Testis (tissue), 2 donors: Measurements from ENCODE around the gene MYOG.

Experiments used
- POLR2A ChIP-seq: fragments of 450-650 bp; IDR thresholded peaks from one replicate; pipeline ENCODE4 v1.6.1; 2017; ENCODE audit warnings: antibody characterized with exemption, mild to moderate bottlenecking, moderate library complexity
- TF ChIP-seq, protein P1 (sequence below), 3 experiments: fragments of 450-650 bp in 2 of 3; fragments of 200-600 bp in 1 of 3; sonication (generic) in 1 of 3; IDR thresholded peaks; one replicate each; pipeline ENCODE4 v1.5.1; 2016 to 2019; ENCODE audit warnings: antibody characterized with exemption in 3 of 3, mild to moderate bottlenecking in 2 of 3, moderate library complexity in 1 of 3

DNA sequence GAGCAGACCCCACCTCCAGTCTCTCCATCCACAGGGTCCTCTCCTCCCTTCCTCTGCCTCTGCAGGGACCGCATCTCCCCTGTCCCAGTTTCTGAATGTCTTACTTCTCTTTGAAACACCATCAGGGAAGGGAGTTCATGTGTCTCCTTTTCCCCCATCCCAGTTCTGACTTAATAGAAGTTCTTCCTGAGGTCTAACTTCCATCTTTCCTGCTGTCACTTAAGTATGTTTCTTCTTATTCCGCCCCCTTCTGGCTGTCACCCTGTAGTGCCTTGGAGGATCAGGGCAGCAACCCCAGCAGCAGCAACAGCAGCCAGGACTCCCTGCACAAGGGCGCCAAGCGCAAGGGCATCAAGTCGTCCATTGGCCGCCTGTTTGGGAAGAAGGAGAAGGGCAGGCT, 29.3 kb downstream of the MYOG start:
- TF ChIP-seq, protein P1, sequence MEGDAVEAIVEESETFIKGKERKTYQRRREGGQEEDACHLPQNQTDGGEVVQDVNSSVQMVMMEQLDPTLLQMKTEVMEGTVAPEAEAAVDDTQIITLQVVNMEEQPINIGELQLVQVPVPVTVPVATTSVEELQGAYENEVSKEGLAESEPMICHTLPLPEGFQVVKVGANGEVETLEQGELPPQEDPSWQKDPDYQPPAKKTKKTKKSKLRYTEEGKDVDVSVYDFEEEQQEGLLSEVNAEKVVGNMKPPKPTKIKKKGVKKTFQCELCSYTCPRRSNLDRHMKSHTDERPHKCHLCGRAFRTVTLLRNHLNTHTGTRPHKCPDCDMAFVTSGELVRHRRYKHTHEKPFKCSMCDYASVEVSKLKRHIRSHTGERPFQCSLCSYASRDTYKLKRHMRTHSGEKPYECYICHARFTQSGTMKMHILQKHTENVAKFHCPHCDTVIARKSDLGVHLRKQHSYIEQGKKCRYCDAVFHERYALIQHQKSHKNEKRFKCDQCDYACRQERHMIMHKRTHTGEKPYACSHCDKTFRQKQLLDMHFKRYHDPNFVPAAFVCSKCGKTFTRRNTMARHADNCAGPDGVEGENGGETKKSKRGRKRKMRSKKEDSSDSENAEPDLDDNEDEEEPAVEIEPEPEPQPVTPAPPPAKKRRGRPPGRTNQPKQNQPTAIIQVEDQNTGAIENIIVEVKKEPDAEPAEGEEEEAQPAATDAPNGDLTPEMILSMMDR (IDR thresholded peaks at IDR 0.05), result no peak
- TF ChIP-seq POLR2A, result no peak
